HG03342 (cell line): ENCODE data around the gene ATP11A.

Experiments used
- ATAC-seq: cut with Tn5 transposase; IDR thresholded peaks from one replicate; pipeline ENCODE4 v1.9.1; 2021; ENCODE audit warnings: mild to moderate bottlenecking, moderate library complexity; ENCODE audit not compliant: unreplicated experiment

The ATP11A gene

GRCh38 chr13:112813552-112813951 lies 123.7 kb downstream of the ATP11A start:
- ATAC-seq = no peak

- ATAC-seq = no peak
Observed at GRCh38 chr13:112814905-112815585, 125.2 kb downstream of the ATP11A start.

- ATAC-seq = no peak
Observed at GRCh38 chr13:112815871-112816270, 126.0 kb downstream of the ATP11A start.

DNA sequence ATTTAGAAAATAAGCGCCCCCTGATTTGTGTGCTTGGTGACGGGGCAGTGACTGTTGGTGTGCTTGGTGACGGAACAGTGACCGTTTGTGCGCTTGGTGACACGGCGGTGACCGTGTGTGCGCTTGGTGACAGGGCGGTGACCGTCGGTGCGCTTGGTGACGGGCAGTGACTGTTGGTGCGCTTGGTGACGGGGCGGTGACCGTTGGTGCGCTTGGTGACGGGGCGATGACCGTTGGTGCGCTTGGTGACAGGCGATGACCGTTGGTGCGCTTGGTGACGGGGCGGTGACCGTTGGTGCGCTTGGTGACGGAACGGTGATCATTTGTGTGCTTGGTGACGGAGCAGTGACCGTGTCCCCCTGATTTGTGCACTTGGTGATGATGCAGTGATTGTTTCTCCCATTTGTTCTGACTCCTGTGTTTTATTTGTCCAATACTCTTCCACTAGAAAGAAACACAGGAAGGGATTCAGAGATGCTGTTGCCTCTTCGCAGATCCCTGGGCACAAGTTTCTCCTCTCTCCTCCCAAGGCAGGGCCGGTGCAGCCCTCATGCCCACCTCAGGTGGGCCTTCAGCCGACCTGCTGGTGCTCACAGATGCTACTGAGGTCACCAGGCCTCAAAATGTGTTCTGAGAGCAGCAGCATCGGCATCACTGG lies 128.3 kb downstream of the ATP11A start:
- no peak for ATAC-seq

- no peak for ATAC-seq
Observed at GRCh38 chr13:112818698-112819045, 128.8 kb downstream of the ATP11A start.

DNA sequence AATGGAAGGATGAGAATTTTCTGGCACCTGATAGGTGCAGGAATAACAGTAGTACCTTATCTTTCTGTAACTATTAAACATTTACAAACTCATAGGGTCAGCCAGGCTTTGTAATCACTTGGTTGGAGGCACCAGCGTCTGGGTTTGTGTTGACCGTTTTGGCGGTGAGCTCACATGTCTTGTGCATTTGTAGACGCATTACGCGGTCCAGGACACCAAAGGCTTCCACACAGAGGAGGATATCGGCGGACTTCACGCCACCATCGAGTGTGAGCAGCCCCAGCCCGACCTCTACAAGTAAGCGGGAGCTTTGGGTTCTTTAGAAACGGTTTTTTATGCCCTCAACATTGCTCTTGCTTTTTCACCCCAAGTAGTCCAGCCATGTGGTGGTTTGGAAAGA lies 129.3 kb downstream of the ATP11A start:
- ATAC-seq = no peak

DNA sequence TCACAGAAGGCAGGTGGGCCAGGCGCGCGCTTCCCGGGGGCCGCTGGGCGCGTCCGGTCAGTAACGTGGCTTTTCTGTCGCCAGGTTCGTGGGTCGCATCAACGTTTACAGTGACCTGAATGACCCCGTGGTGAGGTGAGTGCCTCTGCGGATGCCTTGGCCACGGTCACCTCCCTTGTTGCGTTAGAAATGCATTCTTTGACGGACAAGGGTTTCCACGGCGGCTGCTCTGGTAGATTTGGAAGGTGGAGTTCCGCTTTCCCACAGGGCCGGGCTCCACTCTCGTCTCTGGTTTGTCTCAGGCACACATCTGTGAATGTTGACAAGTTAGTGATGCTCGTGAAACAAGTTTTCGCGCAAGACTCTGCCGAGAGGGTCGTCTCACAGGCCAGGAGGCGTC lies 130.0 kb downstream of the ATP11A start:
- ATAC-seq = no peak

GRCh38 chr13:112820318-112820717 lies 130.5 kb downstream of the ATP11A start:
- no peak for ATAC-seq

DNA sequence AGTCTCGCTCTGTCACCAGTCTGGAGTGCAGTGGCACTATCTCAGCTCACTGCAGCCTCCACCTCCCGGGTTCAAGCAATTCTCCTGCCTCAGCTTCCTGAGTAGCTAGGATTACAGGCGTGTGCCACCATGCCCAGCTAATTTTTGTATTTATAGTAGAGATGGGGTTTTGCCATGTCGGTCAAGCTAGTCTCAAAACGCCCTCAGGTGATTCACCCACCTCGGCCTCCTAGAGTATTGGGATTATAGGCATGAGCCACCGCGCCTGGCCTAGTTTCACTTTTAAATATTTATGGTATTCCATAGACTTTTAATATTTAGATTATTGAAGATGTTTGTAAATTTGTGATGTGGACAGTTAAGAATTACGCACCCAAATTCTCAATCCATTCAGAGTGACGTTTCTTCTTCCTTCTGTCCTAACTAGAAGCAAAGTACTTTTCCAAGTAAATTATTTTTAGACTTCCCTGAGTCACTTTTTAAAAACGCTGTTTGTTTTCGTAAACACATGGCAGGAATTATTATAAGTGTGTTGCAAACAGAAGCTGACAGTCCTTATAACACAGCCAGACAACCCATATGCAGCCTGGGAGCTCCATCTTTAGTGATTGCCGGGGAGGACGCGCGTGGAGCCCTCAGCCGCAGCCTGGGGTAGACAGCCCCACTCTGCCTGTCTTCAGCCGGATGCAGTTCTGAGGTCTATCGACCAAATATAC lies 131.7 kb downstream of the ATP11A start:
- no peak for ATAC-seq

- no peak for ATAC-seq
Observed at GRCh38 chr13:112822851-112823250, 133.0 kb downstream of the ATP11A start.

GRCh38 chr13:112824429-112824828 lies 134.6 kb downstream of the ATP11A start:
- ATAC-seq = no peak

DNA sequence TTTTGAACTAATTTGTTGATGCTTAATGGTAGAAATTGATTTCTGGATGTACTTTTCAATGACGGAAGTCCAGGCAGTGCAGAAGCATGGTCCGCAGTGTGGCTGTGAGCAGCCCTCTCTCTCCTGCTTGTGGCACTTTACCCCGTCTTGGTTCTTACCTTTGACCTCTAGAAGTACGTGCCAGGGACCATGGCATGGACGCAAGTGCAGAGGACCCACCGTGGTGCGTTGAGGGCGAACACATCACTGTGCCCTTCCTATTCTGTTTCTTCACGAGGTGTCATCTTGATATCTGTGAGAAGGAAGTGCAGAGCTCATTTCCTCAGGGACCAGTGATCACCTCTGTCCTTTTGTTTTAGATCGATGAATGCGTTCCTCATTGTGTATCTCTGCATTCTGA lies 135.2 kb downstream of the ATP11A start:
- ATAC-seq = no peak

GRCh38 chr13:112825875-112826274 lies 136.0 kb downstream of the ATP11A start:
- ATAC-seq = no peak

DNA sequence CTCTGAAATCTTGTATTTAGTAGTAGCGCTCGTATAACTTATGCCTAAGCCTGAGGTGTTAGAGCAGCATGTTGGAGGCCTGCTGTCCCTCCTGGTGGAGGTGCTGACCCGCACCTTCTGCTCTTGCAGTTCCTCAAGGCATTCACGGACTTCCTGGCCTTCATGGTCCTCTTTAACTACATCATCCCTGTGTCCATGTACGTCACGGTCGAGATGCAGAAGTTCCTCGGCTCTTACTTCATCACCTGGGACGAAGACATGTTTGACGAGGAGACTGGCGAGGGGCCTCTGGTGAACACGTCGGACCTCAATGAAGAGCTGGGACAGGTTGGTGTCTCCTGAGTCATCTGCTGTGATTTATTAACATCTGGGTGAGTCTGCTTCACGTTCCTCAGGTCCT lies 136.7 kb downstream of the ATP11A start:
- ATAC-seq = no peak

GRCh38 chr13:112828082-112828699 lies 138.4 kb downstream of the ATP11A start:
- ATAC-seq = no peak

DNA sequence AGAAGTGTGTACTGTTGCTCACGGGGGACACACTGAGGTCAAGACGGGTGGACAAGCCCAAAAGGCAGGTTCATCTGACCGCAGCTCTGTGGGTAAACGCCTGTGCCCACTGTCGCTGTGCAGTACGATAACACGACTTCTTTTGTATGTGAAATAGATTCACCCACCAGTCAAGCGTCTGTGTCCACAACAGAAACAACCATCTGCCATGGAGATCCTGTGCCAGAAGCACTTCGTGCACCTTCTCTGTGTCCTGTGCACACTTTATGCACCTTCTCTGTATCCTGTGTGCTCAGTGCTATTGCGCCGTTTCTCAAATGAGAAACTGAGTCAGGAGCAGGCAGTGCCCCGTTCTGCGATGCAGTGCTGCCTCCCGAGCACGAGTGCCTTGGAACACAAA lies 138.9 kb downstream of the ATP11A start:
- ATAC-seq = no peak

- no peak for ATAC-seq
Observed at GRCh38 chr13:112831196-112831595, 141.4 kb downstream of the ATP11A start.

DNA sequence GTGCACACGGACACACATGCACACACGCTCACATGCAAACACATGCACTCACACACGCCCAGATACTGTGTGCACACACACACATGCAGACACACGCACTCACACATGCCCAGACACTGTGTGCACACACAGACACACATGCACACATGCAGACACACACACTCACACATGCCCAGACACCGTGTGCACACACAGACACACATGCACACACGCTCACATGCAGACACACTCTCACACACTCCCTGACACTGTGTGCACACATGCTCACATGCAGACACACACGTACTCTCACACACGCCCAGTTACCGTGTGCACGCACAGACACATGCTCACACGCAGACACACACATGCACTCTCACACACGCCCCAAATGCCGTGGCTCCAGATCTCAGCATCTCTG lies 142.0 kb downstream of the ATP11A start:
- no peak for ATAC-seq

- ATAC-seq = no peak
Observed at GRCh38 chr13:112832811-112833210, 143.0 kb downstream of the ATP11A start.

DNA sequence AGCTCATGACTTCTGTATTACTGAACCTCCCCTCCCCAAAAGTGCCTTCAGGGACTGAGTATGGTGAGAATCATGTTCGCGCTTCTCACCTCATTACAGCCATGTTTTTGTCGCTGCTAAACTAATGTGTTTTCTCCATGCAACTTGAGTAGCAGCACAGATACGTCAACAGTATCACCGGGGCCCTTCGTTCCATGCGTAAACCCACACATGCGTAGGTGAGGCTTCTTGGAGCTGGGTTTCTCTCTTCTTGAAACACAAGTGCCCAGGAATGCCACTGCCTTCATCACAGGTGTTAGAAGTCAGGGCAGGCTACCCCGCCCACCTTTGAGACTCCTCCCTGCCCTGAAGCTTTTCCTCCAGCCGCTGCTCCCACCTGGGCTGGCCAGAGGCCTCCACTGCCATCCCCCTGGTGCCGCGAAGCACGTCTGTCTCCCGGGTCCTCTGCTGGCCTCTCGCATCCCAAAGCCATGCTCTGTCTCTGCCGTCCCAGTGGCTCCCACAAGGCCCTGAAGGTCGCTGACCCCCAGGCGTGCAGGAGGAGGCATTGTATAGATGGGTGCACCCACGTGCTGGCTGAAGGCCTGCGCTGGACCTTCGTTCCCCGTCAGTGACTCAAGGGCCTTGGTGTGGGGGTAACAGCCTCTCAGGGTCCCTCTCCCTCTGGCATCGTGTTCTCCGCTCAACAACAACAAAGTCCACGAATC lies 143.9 kb downstream of the ATP11A start:
- ATAC-seq = no peak

DNA sequence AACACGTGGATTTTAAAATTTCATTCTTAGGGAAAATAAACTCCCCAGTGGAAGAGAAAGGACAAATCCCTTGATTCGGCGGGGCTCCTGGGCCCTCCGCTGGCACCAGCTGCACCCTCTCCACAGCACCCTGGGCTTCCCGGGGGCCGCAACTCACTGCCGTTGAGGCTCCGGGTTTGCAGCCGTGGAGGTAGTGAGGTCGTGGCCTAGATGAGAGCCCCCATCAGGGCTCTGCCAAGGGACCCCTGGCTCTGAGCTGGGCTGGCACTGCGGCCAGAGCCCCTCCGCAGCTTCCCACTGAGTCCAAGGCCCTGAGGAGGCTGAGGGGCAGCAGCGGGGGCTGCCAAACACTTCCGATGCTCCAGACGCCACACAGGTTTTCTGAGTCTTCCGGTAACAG lies 145.5 kb downstream of the ATP11A start:
- no peak for ATAC-seq
